ENCODE measurements around the gene ITGAL. TPM values are rescaled to one million over a fixed set of nuclear protein-coding genes. Genes with fewer than 3 reads are reported as not detected.
A peak's percentile ranks its signal among the peaks of the same experiment; 100 is the strongest.

ITGAL gene
- total RNA-seq, 2 donors from 2014 or later, result not detected

GRCh38 chr16:30485818-30486436, 13.4 kb downstream of the ITGAL start:
- Histone ChIP-seq H3K36me3 (ENCODE audit: control insufficient read depth, insufficient read depth, low read length) (no peaks in the 10 kb centered on the region), H3K9me3 (ENCODE audit: control insufficient read depth, low read length) (no peaks in the 10 kb centered on the region), H3K27ac (ENCODE audit: low read depth, low read length) (no peak overlapping the region), H3K4me1 (ENCODE audit: control insufficient read depth, insufficient read depth, low read length) (no peaks in the 10 kb centered on the region), H3K9ac (ENCODE audit: extremely low read depth, low read length, poor library complexity, severe bottlenecking) (no peak overlapping the region), H3K27me3 (ENCODE audit: control insufficient read depth, insufficient read depth, low read length, poor library complexity, severe bottlenecking) (no peaks in the 10 kb centered on the region), H3K4me3 (ENCODE audit: low read length) (no peak overlapping the region)
- WGBS, 2 experiments (ENCODE audit: insufficient coverage in 1 of 2, insufficient read length in 1 of 2), result 92% methylated on average over 6 to 7 of the region's 7 CpGs
- Mint-ChIP-seq H3K4me1 (peaks cover 8% of the 10 kb centered on the region), H3K4me3 (no peak overlapping the region), H3K36me3 (ENCODE audit: low read depth) (no peaks in the 10 kb centered on the region), H3K9me3 (no peaks in the 10 kb centered on the region), H3K27ac (no peak overlapping the region), H3K27me3 (ENCODE audit: insufficient read depth) (peaks cover 7% of the 10 kb centered on the region)
- no peak for DNase-seq
- TF ChIP-seq CTCF (conservative IDR thresholded peaks at IDR 0.05), result no peak

- WGBS, 2 experiments (ENCODE audit: insufficient coverage in 1 of 2, insufficient read length in 1 of 2), result 74 to 78% methylated on average over 8 to 11 of the region's 11 CpGs
- H3K27me3 ChIP-seq (ENCODE audit: control insufficient read depth, insufficient read depth, low read length, poor library complexity, severe bottlenecking), result no peaks in the 10 kb centered on the region
- no peaks in the 10 kb centered on the region for H3K9me3 ChIP-seq (ENCODE audit: control insufficient read depth, low read length)
- no peak overlapping the region for H3K9ac ChIP-seq (ENCODE audit: extremely low read depth, low read length, poor library complexity, severe bottlenecking)
- H3K4me1 Mint-ChIP-seq, result peaks cover 8% of the 10 kb centered on the region
- no peak overlapping the region for H3K4me3 ChIP-seq (ENCODE audit: low read length)
- DNase-seq, result peak; percentile 80
- no peaks in the 10 kb centered on the region for H3K4me1 ChIP-seq (ENCODE audit: control insufficient read depth, insufficient read depth, low read length)
- H3K36me3 Mint-ChIP-seq (ENCODE audit: low read depth), result no peaks in the 10 kb centered on the region
- H3K36me3 ChIP-seq (ENCODE audit: control insufficient read depth, insufficient read depth, low read length), result no peaks in the 10 kb centered on the region
- H3K9me3 Mint-ChIP-seq, result no peaks in the 10 kb centered on the region
- H3K27me3 Mint-ChIP-seq (ENCODE audit: insufficient read depth), result peaks cover 4% of the 10 kb centered on the region
- TF ChIP-seq CTCF (conservative IDR thresholded peaks at IDR 0.05), result no peak
- H3K27ac Mint-ChIP-seq, result peak overlapping the region; percentile 45
- no peak overlapping the region for H3K4me3 Mint-ChIP-seq
- H3K27ac ChIP-seq (ENCODE audit: low read depth, low read length), result no peak overlapping the region
These were observed 16.4 kb downstream of the ITGAL start for GRCh38 chr16:30488764-30489605.

- Histone ChIP-seq H3K4me1 (ENCODE audit: control insufficient read depth, insufficient read depth, low read length) (no peaks in the 10 kb centered on the region), H3K4me3 (ENCODE audit: low read length) (no peak overlapping the region), H3K9me3 (ENCODE audit: control insufficient read depth, low read length) (no peaks in the 10 kb centered on the region), H3K27ac (ENCODE audit: low read depth, low read length) (no peak overlapping the region), H3K27me3 (ENCODE audit: control insufficient read depth, insufficient read depth, low read length, poor library complexity, severe bottlenecking) (no peaks in the 10 kb centered on the region), H3K36me3 (ENCODE audit: control insufficient read depth, insufficient read depth, low read length) (no peaks in the 10 kb centered on the region), H3K9ac (ENCODE audit: extremely low read depth, low read length, poor library complexity, severe bottlenecking) (no peak overlapping the region)
- peaks cover 8% of the 10 kb centered on the region for H3K4me1 Mint-ChIP-seq
- H3K9me3 Mint-ChIP-seq, result no peaks in the 10 kb centered on the region
- no peak for TF ChIP-seq CTCF (conservative IDR thresholded peaks at IDR 0.05)
- H3K27ac Mint-ChIP-seq, result no peak overlapping the region
- no peak for DNase-seq
- H3K36me3 Mint-ChIP-seq (ENCODE audit: low read depth), result no peaks in the 10 kb centered on the region
- no peak overlapping the region for H3K4me3 Mint-ChIP-seq
- H3K27me3 Mint-ChIP-seq (ENCODE audit: insufficient read depth), result peaks cover 9% of the 10 kb centered on the region
- WGBS, 2 experiments (ENCODE audit: insufficient coverage in 1 of 2, insufficient read length in 1 of 2), result 69 to 84% methylated on average over 4 to 6 of the region's 6 CpGs
These were observed 17.7 kb downstream of the ITGAL start for GRCh38 chr16:30490210-30490609.
